Fibroblast of skin of scalp (primary cell): Measurements from ENCODE around the gene SLC9A1.

Source experiments
- DNase-seq: peaks from one replicate; pipeline ENCODE4 v3.0.0-alpha.2; 2013

SLC9A1 gene

GRCh38 chr1:27065999-27066630 is 88.8 kb downstream of the SLC9A1 start:
- DNase-seq, result no peak

- DNase-seq, result no peak
Observed at GRCh38 chr1:27060891-27061290, 94.0 kb downstream of the SLC9A1 start.

GRCh38 chr1:27058966-27059669 is 95.8 kb downstream of the SLC9A1 start:
- no peak for DNase-seq

GRCh38 chr1:27057801-27058625 is 96.9 kb downstream of the SLC9A1 start:
- no peak for DNase-seq

DNA sequence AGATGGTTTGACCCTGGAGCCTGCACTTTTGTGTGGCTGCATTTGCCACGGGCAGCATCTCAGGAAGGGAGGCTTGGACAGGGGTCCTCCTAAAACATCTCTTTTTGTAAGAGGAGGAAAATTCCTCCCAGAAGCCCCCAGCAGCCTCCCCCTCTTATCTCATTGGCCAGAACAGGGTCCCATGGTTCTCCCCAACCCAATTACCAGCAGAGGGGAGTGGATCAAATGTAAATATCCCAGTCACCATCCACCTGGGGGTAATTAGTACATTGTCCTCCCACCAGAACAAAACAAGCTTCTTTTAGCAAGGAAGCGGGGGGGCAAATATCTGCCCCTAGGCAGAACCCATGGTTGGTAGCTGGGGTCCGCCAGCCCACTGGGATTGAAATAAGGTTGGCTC is 97.5 kb downstream of the SLC9A1 start:
- no peak for DNase-seq

DNA sequence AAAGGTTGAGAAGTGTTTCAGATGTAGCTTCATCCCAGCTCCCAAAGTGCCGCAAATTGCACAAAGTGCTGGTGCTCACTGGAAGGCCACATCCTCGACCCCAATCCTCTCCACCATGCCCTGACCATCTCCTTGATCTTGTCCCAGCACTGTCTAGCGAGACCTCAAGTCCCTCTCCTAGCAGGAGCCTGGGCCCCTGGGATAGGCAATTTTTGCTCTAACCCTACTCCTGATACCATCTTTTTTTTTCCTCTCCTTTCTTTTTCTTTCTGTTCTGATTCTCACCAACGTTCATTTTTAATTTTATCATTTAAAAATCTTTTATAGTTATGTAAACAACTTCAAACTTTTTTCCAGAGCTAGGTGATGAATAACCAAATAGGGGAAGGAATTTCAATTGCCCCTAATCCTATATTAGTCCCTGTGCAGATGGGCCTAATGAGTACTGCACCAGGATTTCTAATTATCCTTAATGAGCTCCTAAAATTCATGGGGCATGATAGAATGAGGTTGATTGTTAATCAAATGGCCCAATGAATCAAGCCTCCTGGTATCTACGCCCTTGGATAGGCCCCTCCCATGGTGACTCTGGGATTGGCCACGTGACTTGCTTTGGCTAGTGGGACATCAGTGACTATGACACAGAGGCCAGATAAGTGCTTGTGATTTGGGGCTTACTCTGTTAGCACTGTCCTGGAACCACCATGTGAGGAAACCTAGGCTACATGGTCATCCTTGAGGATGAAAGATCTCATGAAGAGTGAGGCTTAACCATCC is 100.8 kb downstream of the SLC9A1 start:
- DNase-seq, result no peak

DNA sequence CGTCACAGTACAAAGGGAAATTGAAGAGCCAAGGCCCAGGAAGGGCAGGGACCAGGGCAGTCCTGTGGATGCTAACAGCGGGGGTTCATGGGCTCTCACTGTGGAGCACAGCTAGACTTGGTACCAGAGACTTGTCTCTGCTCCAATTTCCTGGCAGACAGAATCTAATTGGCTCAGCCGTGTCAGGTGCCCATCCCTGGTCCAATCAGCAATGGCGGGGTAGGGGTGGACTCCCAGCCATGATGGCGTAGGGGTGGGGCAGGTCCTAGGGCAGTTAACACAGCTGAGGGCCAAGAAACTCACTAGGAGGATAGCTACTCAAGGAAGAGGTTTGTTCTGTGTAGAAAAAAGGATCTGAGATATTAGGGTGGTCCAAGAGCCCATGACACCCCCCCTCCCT is 102.4 kb downstream of the SLC9A1 start:
- no peak for DNase-seq

GRCh38 chr1:27049607-27050006 is 105.3 kb downstream of the SLC9A1 start:
- DNase-seq, result no peak

DNA sequence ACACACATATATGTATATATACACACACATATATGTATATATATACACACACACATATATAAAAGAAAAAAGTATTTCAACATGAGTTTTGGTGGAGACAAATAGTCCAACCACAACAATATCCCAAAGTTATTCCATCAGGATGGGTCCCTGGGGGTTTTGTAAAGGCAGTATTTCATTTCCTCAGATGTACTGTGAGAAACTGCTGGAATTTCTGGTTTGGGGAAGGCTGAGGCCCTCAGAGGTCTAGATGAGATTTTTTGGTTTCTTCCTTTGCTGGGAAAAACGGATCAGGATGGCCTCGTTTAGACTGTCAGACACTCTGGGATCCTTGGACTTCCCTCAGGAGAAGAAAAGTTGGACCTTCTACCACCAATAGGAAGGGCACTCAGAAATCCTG is 105.8 kb downstream of the SLC9A1 start:
- peak; percentile 27 for DNase-seq
